ENCODE measurements around the gene THUMPD3.

The THUMPD3 gene

DNA sequence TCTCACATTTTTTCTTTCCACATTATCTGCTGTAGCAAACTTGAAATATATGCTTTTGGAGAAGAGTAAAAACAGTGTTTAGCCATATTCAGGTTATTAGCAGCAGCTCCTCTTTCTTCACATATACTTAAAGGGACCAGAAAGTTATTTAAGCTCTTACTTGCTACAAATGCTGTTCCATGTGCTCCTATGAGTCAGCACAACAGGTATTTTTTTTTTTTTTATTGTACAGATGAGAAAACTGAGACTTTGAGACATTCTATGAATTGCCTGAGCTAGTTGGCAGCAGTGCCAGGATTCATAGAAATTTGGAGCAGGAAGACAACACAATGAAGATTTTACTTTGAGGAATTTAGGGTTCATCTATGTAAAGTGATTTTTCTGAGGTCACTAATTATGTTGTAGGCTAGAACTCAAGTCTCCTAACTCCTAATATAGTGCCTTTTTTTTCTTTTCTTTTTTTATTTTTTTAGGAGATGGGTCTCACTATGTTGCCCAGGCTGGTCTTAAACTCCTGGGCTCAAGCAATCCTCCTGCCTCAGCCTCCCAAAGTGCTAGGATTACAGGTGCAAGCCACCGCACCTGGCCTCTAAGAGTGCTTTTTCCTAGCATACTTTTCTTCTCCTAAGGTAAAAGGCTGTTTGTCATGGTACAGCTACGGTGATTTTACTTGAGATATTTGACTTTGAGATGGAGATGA lies 58.1 kb downstream of the THUMPD3 start:
- CTCF ChIA-PET: interaction anchor here (0.9 to 1.6 kb wide), 3 partner anchors 8 to 16 kb away, joined by 3 to 4 read pairs (median 3); no protein-coding TSS in a partner anchor
- POLR2A ChIA-PET: interaction anchor here (0.6 kb wide), 1 partner anchor 836 kb away, joined by 3 read pairs; no protein-coding TSS in a partner anchor
- no peak for DNase-seq (ENCODE audit: extremely low spot score)
- TF ChIP-seq, protein P1, sequence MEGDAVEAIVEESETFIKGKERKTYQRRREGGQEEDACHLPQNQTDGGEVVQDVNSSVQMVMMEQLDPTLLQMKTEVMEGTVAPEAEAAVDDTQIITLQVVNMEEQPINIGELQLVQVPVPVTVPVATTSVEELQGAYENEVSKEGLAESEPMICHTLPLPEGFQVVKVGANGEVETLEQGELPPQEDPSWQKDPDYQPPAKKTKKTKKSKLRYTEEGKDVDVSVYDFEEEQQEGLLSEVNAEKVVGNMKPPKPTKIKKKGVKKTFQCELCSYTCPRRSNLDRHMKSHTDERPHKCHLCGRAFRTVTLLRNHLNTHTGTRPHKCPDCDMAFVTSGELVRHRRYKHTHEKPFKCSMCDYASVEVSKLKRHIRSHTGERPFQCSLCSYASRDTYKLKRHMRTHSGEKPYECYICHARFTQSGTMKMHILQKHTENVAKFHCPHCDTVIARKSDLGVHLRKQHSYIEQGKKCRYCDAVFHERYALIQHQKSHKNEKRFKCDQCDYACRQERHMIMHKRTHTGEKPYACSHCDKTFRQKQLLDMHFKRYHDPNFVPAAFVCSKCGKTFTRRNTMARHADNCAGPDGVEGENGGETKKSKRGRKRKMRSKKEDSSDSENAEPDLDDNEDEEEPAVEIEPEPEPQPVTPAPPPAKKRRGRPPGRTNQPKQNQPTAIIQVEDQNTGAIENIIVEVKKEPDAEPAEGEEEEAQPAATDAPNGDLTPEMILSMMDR (IDR thresholded peaks at IDR 0.05; ENCODE audit: control extremely low read depth, extremely low read depth, low read depth, missing control alignments): no peak

DNA sequence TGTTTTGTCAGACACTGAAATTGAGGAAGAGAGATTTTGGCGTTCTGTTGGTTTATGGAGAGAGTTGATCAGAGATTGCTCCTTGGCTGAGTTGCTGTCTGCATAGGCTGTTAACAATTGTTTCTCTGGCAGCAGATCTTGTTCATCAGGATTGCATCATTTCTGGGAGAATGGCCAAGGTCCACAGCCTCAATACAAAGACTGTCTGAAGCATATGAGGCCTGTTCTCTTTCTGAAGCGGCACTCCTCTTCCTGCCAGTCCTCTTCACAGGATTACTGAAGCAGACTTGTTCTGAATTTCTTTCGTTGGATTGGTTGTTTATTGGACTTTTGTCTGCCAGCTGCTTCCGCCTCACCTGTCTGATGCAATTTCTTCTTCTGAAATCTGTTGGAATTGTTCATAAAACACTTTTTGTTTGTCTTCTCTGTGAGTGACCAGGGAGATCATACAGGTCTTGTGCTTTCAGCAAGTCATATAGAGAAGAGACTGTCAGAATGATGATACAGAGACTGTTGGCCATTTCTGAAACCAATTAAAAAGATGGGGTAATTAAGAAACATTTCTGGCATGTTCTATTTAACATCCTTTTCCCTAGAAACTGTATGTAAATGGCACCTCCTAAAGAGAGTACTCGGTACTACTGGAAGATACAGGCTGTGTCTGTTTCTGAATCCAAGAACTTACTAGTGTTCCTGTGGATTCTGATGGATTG lies 60.0 kb downstream of the THUMPD3 start:
- TF ChIP-seq, protein P1 (IDR thresholded peaks at IDR 0.05; ENCODE audit: control extremely low read depth, extremely low read depth, low read depth, missing control alignments): peak; percentile 20
- ChIA-PET POLR2A (no interaction called here), CTCF (interaction anchor here (1.3 to 2.9 kb wide), 4 partner anchors 13 to 70 kb away, joined by 3 to 12 read pairs (median 4); no protein-coding TSS in a partner anchor)
- DNase-seq (ENCODE audit: extremely low spot score): no peak

DNA sequence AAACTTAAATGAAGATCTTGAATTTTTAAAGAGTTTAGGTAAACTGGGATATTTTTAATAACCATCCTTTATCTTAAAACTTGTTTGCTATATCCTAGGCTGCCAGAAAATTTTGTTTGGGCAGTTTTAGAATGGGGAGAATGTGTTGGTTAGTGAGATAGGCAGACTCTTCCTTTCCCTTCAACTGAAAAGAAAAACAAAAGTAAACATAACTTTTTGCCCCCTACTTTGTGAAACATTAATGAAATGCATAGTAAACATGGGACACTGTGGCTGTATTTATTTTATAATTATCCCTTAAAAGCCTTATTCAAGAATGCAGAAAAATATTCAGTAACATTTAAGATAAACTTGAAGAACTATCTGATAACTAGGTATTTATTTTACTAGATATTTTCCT lies 65.6 kb downstream of the THUMPD3 start:
- TF ChIP-seq, protein P1 (IDR thresholded peaks at IDR 0.05; ENCODE audit: control extremely low read depth, extremely low read depth, low read depth, missing control alignments): no peak
- ChIA-PET POLR2A (no interaction called here), CTCF (interaction anchor here (1.4 kb wide), 1 partner anchor 9 kb away, joined by 5 read pairs; no protein-coding TSS in a partner anchor)
- DNase-seq (ENCODE audit: extremely low spot score): no peak

DNA sequence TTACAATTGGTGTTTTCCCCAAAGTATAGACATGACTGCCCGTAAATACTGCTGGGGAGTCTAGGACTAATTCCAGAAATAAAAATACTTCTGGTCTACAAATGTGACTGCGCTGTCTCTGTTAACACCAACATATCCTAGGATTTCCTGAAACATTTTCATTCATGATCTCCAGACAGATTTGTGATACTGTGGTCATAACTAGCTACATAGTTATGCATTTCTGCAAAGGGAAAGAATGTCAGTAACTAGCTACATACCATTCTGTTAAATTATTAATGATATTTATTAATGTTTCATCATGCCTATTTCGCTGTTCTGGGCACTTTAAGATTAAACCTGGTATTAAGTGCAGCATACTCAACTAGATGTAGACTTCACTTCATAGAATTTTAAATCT lies 67.9 kb downstream of the THUMPD3 start:
- DNase-seq (ENCODE audit: extremely low spot score): no peak
- ChIA-PET CTCF (interaction anchor here (0.9 to 1.0 kb wide), 2 partner anchors 21 to 31 kb away, joined by 3 to 4 read pairs; no protein-coding TSS in a partner anchor), POLR2A (no interaction called here)
- TF ChIP-seq, protein P1 (IDR thresholded peaks at IDR 0.05; ENCODE audit: control extremely low read depth, extremely low read depth, low read depth, missing control alignments): no peak

- TF ChIP-seq, protein P1 (IDR thresholded peaks at IDR 0.05; ENCODE audit: control extremely low read depth, extremely low read depth, low read depth, missing control alignments): no peak
- no peak for DNase-seq (ENCODE audit: extremely low spot score)
- ChIA-PET POLR2A (no interaction called here), CTCF (interaction anchor here (1.1 kb wide), 1 partner anchor 23 kb away, joined by 3 read pairs; no protein-coding TSS in a partner anchor)
Observed at GRCh38 chr3:9433627-9434521, 71.0 kb downstream of the THUMPD3 start.

DNA sequence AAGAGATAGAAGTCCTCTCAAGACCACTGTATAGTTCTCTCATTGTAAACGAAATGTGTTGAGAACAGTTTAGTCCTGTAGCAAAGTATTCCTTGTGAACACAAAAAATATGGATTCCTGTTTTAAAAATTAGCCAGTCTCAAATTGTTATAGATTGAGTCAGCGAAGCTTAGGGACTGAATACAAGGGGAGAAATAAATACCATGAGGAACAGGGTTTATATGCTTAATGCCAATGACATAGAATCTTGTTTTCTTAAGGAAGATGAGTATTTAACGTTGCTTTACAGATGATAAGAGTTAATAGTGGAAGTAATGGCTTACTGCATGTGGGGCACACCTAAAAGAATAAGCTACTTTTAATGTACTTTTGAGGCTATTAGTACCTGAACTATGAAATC lies 72.5 kb downstream of the THUMPD3 start:
- no peak for DNase-seq (ENCODE audit: extremely low spot score)
- TF ChIP-seq, protein P1 (IDR thresholded peaks at IDR 0.05; ENCODE audit: control extremely low read depth, extremely low read depth, low read depth, missing control alignments): no peak
- ChIA-PET POLR2A (interaction anchor here (0.7 kb wide), 2 partner anchors 11 to 47 kb away, joined by 4 read pairs; no protein-coding TSS in a partner anchor), CTCF (interaction anchor here (1.0 to 1.6 kb wide), 4 partner anchors 8 to 82 kb away, joined by 4 to 6 read pairs (median 4); no protein-coding TSS in a partner anchor)

Measured in GM10248 (cell line).